Liver (tissue), 9 donors: ENCODE results near the gene TMEM131. TPM values are rescaled to one million over a fixed set of nuclear protein-coding genes. Genes with fewer than 3 reads are reported as not detected.

Source experiments
- DNase-seq: peaks from one replicate; pipeline ENCODE4 v3.0.0-alpha.2; 2017; ENCODE audit warnings: low spot score
- H3K27ac ChIP-seq, 2 donors: one replicate each; pipeline ENCODE4 v1.7.0; 2013; ENCODE audit warnings: inconsistent platforms in 2 of 2, low read length in 2 of 2, control low read depth in 1 of 2, low read depth in 1 of 2, mild to moderate bottlenecking in 1 of 2
- H3K27me3 ChIP-seq, 4 donors: one replicate each; pipeline versions ENCODE4 v1.6.1 to v1.7.0; 2013; ENCODE audit warnings: low read length in 3 of 4, inconsistent platforms in 1 of 4, mild to moderate bottlenecking in 1 of 4, moderate library complexity in 1 of 4; ENCODE audit not compliant: control insufficient read depth in 4 of 4, insufficient read depth in 4 of 4
- H3K36me3 ChIP-seq, 4 donors: one replicate each; pipeline versions ENCODE4 v1.6.1 to v1.7.0; 2013; ENCODE audit warnings: low read length in 3 of 4, mild to moderate bottlenecking in 3 of 4, low read depth in 1 of 4, moderate library complexity in 1 of 4; ENCODE audit not compliant: control insufficient read depth in 4 of 4, insufficient read depth in 3 of 4
- H3K4me1 ChIP-seq, 4 donors: one replicate each; pipeline versions ENCODE4 v1.6.1 to v1.7.0; 2013; ENCODE audit warnings: low read length in 3 of 4, mild to moderate bottlenecking in 3 of 4, moderate library complexity in 1 of 4; ENCODE audit not compliant: control insufficient read depth in 4 of 4, insufficient read depth in 4 of 4
- H3K4me3 ChIP-seq, 3 donors: one replicate each; pipeline versions ENCODE4 v1.6.1 to v1.7.0; 2013; ENCODE audit warnings: low read length in 3 of 3, control low read depth in 1 of 3, low read depth in 1 of 3, mild to moderate bottlenecking in 1 of 3
- H3K9ac ChIP-seq, 2 donors: one replicate each; pipeline ENCODE4 v1.7.0; 2013; ENCODE audit warnings: low read length in 2 of 2, mild to moderate bottlenecking in 2 of 2, moderate library complexity in 2 of 2, control low read depth in 1 of 2, low read depth in 1 of 2
- H3K9me3 ChIP-seq, 4 donors: one replicate each; pipeline versions ENCODE4 v1.6.1 to v1.7.0; 2013; ENCODE audit warnings: low read length in 3 of 4; ENCODE audit not compliant: control insufficient read depth in 4 of 4
- EGR1 ChIP-seq, 2 donors: IDR thresholded peaks; 2 replicates each; pipeline ENCODE4 v1.6.1; 2016 to 2018; ENCODE audit warnings: antibody characterized with exemption in 2 of 2, low read depth in 2 of 2
- FOXA1 ChIP-seq: IDR thresholded peaks from 2 replicates; pipeline ENCODE4 v1.6.1; 2016; ENCODE audit warnings: antibody characterized with exemption
- FOXA2 ChIP-seq: IDR thresholded peaks from 2 replicates; pipeline ENCODE4 v1.6.1; 2016; ENCODE audit warnings: antibody characterized with exemption
- GABPA ChIP-seq, 2 donors: IDR thresholded peaks in 1 of 2; conservative IDR thresholded peaks in 1 of 2; 2 replicates each; pipeline ENCODE4 v1.6.1; 2016; ENCODE audit warnings: antibody characterized with exemption in 2 of 2, mild to moderate bottlenecking in 1 of 2, moderate library complexity in 1 of 2
- HNF4A ChIP-seq, 2 donors: conservative IDR thresholded peaks; 2 replicates each; pipeline ENCODE4 v1.6.1; 2016; ENCODE audit warnings: antibody characterized with exemption in 2 of 2, mild to moderate bottlenecking in 2 of 2
- HNF4G ChIP-seq: IDR thresholded peaks from 2 replicates; pipeline ENCODE4 v1.6.1; 2016; ENCODE audit warnings: antibody characterized with exemption
- JUND ChIP-seq, 2 donors: IDR thresholded peaks; 2 replicates each; pipeline ENCODE4 v1.6.1; 2016; ENCODE audit warnings: antibody characterized with exemption in 2 of 2
- NR2F2 ChIP-seq: IDR thresholded peaks from 2 replicates; pipeline ENCODE4 v1.6.1; 2016; ENCODE audit warnings: antibody characterized with exemption
- RAD21 ChIP-seq, 2 donors: IDR thresholded peaks; 2 replicates each; pipeline ENCODE4 v1.6.1; 2016; ENCODE audit warnings: antibody characterized with exemption in 2 of 2, mild to moderate bottlenecking in 2 of 2
- RXRA ChIP-seq, 2 donors: IDR thresholded peaks; 2 replicates each; pipeline ENCODE4 v1.6.1; 2017 to 2018; ENCODE audit warnings: antibody characterized with exemption in 2 of 2, mild to moderate bottlenecking in 1 of 2
- SP1 ChIP-seq: IDR thresholded peaks from 2 replicates; pipeline ENCODE4 v1.6.1; 2018; ENCODE audit warnings: antibody characterized with exemption, mild to moderate bottlenecking
- TAF1 ChIP-seq: conservative IDR thresholded peaks from 2 replicates; pipeline ENCODE4 v1.6.1; 2016; ENCODE audit warnings: antibody characterized with exemption, mild to moderate bottlenecking
- YY1 ChIP-seq: IDR thresholded peaks from 2 replicates; pipeline ENCODE4 v1.6.1; 2016; ENCODE audit warnings: antibody characterized with exemption, mild to moderate bottlenecking
- WGBS: extraction: QIAGEN DNeasy Blood & Tissue Kit; methylation state at CpG from one replicate; pipeline ENCODE4 v1.1.7; 2013; 5-methylcytosine and 5-hydroxymethylcytosine counted together
- polyA plus RNA-seq, 2 donors: library from polyadenylated mRNA; stranded (reverse) in 1 of 2; unstranded in 1 of 2; fragments of 200-250 nt in 1 of 2; fragments of >200 nt in 1 of 2; fragmentation: Nextera tagmentation in 1 of 2; extraction: Ambion mirVana in 1 of 2; gene quantifications; one replicate each; pipeline versions ENCODE4 v1.2.1 to v1.2.3, GENCODE V29; 2013 to 2015
- total RNA-seq, 2 donors: library from RNA; depleted of rRNA; stranded (reverse); fragments of >200 nt; gene quantifications; one replicate each; pipeline ENCODE4 v1.2.3, GENCODE V29; 2014
- TF ChIP-seq, protein P1 (sequence below): IDR thresholded peaks from 2 replicates; pipeline ENCODE4 v1.6.1; 2016; ENCODE audit warnings: antibody characterized with exemption
- TF ChIP-seq, protein P2 (sequence below): IDR thresholded peaks from 2 replicates; pipeline ENCODE4 v1.6.1; 2016; ENCODE audit warnings: antibody characterized with exemption
- TF ChIP-seq, protein P3 (sequence below): IDR thresholded peaks from 2 replicates; pipeline ENCODE4 v1.6.1; 2016; ENCODE audit warnings: antibody characterized with exemption
- TF ChIP-seq, protein P4 (sequence below): IDR thresholded peaks from 2 replicates; pipeline ENCODE4 v1.6.1; 2016; ENCODE audit warnings: antibody characterized with exemption, mild to moderate bottlenecking
- TF ChIP-seq, protein P5 (sequence below): fragments of 150-350 bp; IDR thresholded peaks from 2 replicates; pipeline ENCODE4 v1.5.1; 2017; ENCODE audit warnings: improper control_type of control experiment, low read depth, low read length; ENCODE audit not compliant: missing input control
- donor health status: healthy.
- donor health status: healthy.
- donor health status: healthy.
- donor health status: healthy.
- donor health status: healthy.

Gene TMEM131
- total and polyA plus RNA-seq, 4 donors, result 6.1 to 22.8 (median 11.2) TPM

DNA sequence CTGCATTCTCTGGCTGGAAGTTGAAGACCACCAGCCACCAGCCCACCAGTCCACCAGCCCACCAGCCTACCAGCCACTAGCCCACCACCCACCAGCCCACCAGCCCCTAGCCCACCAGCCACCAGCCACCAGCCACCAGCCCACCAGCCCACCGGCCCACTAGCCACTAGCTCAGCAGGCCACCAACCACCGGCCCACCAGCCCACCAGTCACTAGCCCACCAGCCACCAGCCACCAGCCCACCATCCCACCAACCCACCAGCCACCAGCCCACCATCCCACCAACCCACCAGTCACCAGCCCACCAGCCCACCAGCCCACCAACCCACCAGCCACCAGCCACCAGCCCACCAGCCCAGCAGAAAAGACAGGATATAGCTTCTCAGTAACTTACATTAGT is 18.6 kb upstream of the TMEM131 start:
- H3K4me1 ChIP-seq, result no peaks in the 10 kb centered on the region
- TF ChIP-seq, protein P1, sequence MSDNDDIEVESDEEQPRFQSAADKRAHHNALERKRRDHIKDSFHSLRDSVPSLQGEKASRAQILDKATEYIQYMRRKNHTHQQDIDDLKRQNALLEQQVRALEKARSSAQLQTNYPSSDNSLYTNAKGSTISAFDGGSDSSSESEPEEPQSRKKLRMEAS, result no peak
- no peak for TF ChIP-seq RAD21 (IDR thresholded peaks at IDR 0.05)
- no peak for TF ChIP-seq NR2F2
- no peak for TF ChIP-seq RXRA (IDR thresholded peaks at IDR 0.05)
- no peak for TF ChIP-seq SP1
- no peak for TF ChIP-seq TAF1
- no peak for TF ChIP-seq HNF4A (conservative IDR thresholded peaks at IDR 0.05)
- TF ChIP-seq HNF4G, result no peak
- TF ChIP-seq, protein P2, sequence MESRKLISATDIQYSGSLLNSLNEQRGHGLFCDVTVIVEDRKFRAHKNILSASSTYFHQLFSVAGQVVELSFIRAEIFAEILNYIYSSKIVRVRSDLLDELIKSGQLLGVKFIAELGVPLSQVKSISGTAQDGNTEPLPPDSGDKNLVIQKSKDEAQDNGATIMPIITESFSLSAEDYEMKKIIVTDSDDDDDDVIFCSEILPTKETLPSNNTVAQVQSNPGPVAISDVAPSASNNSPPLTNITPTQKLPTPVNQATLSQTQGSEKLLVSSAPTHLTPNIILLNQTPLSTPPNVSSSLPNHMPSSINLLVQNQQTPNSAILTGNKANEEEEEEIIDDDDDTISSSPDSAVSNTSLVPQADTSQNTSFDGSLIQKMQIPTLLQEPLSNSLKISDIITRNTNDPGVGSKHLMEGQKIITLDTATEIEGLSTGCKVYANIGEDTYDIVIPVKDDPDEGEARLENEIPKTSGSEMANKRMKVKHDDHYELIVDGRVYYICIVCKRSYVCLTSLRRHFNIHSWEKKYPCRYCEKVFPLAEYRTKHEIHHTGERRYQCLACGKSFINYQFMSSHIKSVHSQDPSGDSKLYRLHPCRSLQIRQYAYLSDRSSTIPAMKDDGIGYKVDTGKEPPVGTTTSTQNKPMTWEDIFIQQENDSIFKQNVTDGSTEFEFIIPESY, result no peak
- no peak for TF ChIP-seq JUND (IDR thresholded peaks at IDR 0.05)
- no peak for TF ChIP-seq GABPA (IDR thresholded peaks at IDR 0.05 in 1 of 2, conservative IDR thresholded peaks at IDR 0.05 in 1 of 2)
- no peak for TF ChIP-seq EGR1 (IDR thresholded peaks at IDR 0.05; ENCODE audit: low read depth in 2 of 2)
- TF ChIP-seq, protein P3, sequence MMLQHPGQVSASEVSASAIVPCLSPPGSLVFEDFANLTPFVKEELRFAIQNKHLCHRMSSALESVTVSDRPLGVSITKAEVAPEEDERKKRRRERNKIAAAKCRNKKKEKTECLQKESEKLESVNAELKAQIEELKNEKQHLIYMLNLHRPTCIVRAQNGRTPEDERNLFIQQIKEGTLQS, result no peak
- no peak for TF ChIP-seq FOXA1
- TF ChIP-seq, protein P4, sequence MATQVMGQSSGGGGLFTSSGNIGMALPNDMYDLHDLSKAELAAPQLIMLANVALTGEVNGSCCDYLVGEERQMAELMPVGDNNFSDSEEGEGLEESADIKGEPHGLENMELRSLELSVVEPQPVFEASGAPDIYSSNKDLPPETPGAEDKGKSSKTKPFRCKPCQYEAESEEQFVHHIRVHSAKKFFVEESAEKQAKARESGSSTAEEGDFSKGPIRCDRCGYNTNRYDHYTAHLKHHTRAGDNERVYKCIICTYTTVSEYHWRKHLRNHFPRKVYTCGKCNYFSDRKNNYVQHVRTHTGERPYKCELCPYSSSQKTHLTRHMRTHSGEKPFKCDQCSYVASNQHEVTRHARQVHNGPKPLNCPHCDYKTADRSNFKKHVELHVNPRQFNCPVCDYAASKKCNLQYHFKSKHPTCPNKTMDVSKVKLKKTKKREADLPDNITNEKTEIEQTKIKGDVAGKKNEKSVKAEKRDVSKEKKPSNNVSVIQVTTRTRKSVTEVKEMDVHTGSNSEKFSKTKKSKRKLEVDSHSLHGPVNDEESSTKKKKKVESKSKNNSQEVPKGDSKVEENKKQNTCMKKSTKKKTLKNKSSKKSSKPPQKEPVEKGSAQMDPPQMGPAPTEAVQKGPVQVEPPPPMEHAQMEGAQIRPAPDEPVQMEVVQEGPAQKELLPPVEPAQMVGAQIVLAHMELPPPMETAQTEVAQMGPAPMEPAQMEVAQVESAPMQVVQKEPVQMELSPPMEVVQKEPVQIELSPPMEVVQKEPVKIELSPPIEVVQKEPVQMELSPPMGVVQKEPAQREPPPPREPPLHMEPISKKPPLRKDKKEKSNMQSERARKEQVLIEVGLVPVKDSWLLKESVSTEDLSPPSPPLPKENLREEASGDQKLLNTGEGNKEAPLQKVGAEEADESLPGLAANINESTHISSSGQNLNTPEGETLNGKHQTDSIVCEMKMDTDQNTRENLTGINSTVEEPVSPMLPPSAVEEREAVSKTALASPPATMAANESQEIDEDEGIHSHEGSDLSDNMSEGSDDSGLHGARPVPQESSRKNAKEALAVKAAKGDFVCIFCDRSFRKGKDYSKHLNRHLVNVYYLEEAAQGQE, result no peak
- TF ChIP-seq FOXA2, result no peak
- TF ChIP-seq, protein P5, sequence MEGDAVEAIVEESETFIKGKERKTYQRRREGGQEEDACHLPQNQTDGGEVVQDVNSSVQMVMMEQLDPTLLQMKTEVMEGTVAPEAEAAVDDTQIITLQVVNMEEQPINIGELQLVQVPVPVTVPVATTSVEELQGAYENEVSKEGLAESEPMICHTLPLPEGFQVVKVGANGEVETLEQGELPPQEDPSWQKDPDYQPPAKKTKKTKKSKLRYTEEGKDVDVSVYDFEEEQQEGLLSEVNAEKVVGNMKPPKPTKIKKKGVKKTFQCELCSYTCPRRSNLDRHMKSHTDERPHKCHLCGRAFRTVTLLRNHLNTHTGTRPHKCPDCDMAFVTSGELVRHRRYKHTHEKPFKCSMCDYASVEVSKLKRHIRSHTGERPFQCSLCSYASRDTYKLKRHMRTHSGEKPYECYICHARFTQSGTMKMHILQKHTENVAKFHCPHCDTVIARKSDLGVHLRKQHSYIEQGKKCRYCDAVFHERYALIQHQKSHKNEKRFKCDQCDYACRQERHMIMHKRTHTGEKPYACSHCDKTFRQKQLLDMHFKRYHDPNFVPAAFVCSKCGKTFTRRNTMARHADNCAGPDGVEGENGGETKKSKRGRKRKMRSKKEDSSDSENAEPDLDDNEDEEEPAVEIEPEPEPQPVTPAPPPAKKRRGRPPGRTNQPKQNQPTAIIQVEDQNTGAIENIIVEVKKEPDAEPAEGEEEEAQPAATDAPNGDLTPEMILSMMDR, result no peak
- no peak for TF ChIP-seq YY1
- H3K4me3 ChIP-seq, result no peak overlapping the region
- H3K9me3 ChIP-seq, result no peaks in the 10 kb centered on the region
- no peaks in the 10 kb centered on the region for H3K36me3 ChIP-seq
- WGBS, result 96% methylated on average over 2 of the region's 2 CpGs
- no peak for DNase-seq
- H3K27me3 ChIP-seq, result no peaks in the 10 kb centered on the region
- no peak overlapping the region for H3K9ac ChIP-seq
- H3K27ac ChIP-seq, result no peak overlapping the region
